Measurements from ENCODE around the gene ADTRP. TPM values are rescaled to one million over a fixed set of nuclear protein-coding genes. Genes with fewer than 3 reads are reported as not detected.
"Not testable (repeated sequence)": the region's sequence is repeated elsewhere in the genome, so short reads cannot be mapped to it uniquely, and the experiment has no call there.

ADTRP gene
- total RNA-seq, 3 donors from 2014 or later (not counting 1 experiment from before 2014, with no cell fraction given): 1.1 to 1.5 TPM; not detected in 1

- DNase-seq (no peak), ATAC-seq (no peak)
- Mint-ChIP-seq H3K27ac (no peak overlapping the region), H3K4me1 (no peaks in the 10 kb centered on the region), H3K9me3 (no peaks in the 10 kb centered on the region), H3K27me3 (ENCODE audit: low read depth in 2 of 2) (peaks cover 6 to 29% of the 10 kb centered on the region in 2 donors), H3K4me3 (no peak overlapping the region), H3K36me3 (no peaks in the 10 kb centered on the region)
- intact Hi-C loops (cut with micrococcal nuclease): no loop called here
- Histone ChIP-seq H3K27ac (ENCODE audit: low read length) (no peak overlapping the region), H3K4me1 (ENCODE audit: control insufficient read depth, insufficient read depth, low read length) (no peaks in the 10 kb centered on the region), H3K9me3 (ENCODE audit: control insufficient read depth, insufficient read depth, low read length) (no peaks in the 10 kb centered on the region), H3K36me3 (ENCODE audit: control insufficient read depth, insufficient read depth, low read length) (no peaks in the 10 kb centered on the region), H3K4me3 (ENCODE audit: low read length) (no peak overlapping the region), H3K27me3 (ENCODE audit: control insufficient read depth, insufficient read depth, low read length) (peaks cover 3% of the 10 kb centered on the region)
- WGBS (ENCODE audit: insufficient coverage): 94% methylated on average over 2 of the region's 3 CpGs
- no peak for TF ChIP-seq CTCF (IDR thresholded peaks at IDR 0.05)
These were observed 88.8 kb downstream of the ADTRP start for GRCh38 chr6:11689847-11690246.

- H3K27me3 Mint-ChIP-seq (ENCODE audit: low read depth in 2 of 2): peaks cover 6 to 29% of the 10 kb centered on the region in 2 donors
- ATAC-seq; H3K27ac ChIP-seq (ENCODE audit: low read length); H3K4me3 Mint-ChIP-seq; intact Hi-C loops (cut with micrococcal nuclease); H3K36me3 Mint-ChIP-seq; H3K4me3 ChIP-seq (ENCODE audit: low read length); H3K27me3 ChIP-seq (ENCODE audit: control insufficient read depth, insufficient read depth, low read length); H3K27ac Mint-ChIP-seq; H3K9me3 ChIP-seq (ENCODE audit: control insufficient read depth, insufficient read depth, low read length); H3K9me3 Mint-ChIP-seq; H3K4me1 Mint-ChIP-seq; H3K36me3 ChIP-seq (ENCODE audit: control insufficient read depth, insufficient read depth, low read length); H3K4me1 ChIP-seq (ENCODE audit: control insufficient read depth, insufficient read depth, low read length); DNase-seq: not testable (repeated sequence)
- 100% methylated on average over 1 of the region's 1 CpG for WGBS (ENCODE audit: insufficient coverage)
These were observed 89.2 kb downstream of the ADTRP start for GRCh38 chr6:11689400-11689799.

- WGBS (ENCODE audit: insufficient coverage): 92% methylated on average over 1 of the region's 1 CpG
- no peak for DNase-seq
- no peaks in the 10 kb centered on the region for H3K4me1 Mint-ChIP-seq
- H3K4me1 ChIP-seq (ENCODE audit: control insufficient read depth, insufficient read depth, low read length): no peaks in the 10 kb centered on the region
- no peak overlapping the region for H3K4me3 ChIP-seq (ENCODE audit: low read length)
- no peaks in the 10 kb centered on the region for H3K9me3 Mint-ChIP-seq
- no peak for ATAC-seq
- intact Hi-C loops (cut with micrococcal nuclease): no loop called here
- TF ChIP-seq CTCF (IDR thresholded peaks at IDR 0.05): no peak
- H3K27me3 ChIP-seq (ENCODE audit: control insufficient read depth, insufficient read depth, low read length): no peaks in the 10 kb centered on the region
- no peak overlapping the region for H3K27ac ChIP-seq (ENCODE audit: low read length)
- peaks cover 3 to 23% of the 10 kb centered on the region in 2 donors for H3K27me3 Mint-ChIP-seq (ENCODE audit: low read depth in 2 of 2)
- H3K36me3 ChIP-seq (ENCODE audit: control insufficient read depth, insufficient read depth, low read length): no peaks in the 10 kb centered on the region
- no peaks in the 10 kb centered on the region for H3K9me3 ChIP-seq (ENCODE audit: control insufficient read depth, insufficient read depth, low read length)
- H3K27ac Mint-ChIP-seq: no peak overlapping the region
- H3K36me3 Mint-ChIP-seq: no peaks in the 10 kb centered on the region
- no peak overlapping the region for H3K4me3 Mint-ChIP-seq
These were observed 90.2 kb downstream of the ADTRP start for GRCh38 chr6:11688425-11688709.

- Mint-ChIP-seq H3K9me3 (no peaks in the 10 kb centered on the region), H3K4me3 (no peak overlapping the region), H3K4me1 (no peaks in the 10 kb centered on the region), H3K27ac (no peak overlapping the region), H3K36me3 (no peaks in the 10 kb centered on the region), H3K27me3 (ENCODE audit: low read depth in 2 of 2) (peaks cover 3 to 30% of the 10 kb centered on the region in 2 donors)
- ATAC-seq: no peak
- WGBS (ENCODE audit: insufficient coverage): 75% methylated on average over 3 of the region's 3 CpGs
- H3K36me3 ChIP-seq (ENCODE audit: control insufficient read depth, insufficient read depth, low read length): no peaks in the 10 kb centered on the region
- intact Hi-C loops (cut with micrococcal nuclease): no loop called here
- H3K4me1 ChIP-seq (ENCODE audit: control insufficient read depth, insufficient read depth, low read length): no peaks in the 10 kb centered on the region
- DNase-seq: no peak
- H3K27ac ChIP-seq (ENCODE audit: low read length): no peak overlapping the region
- H3K4me3 ChIP-seq (ENCODE audit: low read length): no peak overlapping the region
- H3K27me3 ChIP-seq (ENCODE audit: control insufficient read depth, insufficient read depth, low read length): no peaks in the 10 kb centered on the region
- H3K9me3 ChIP-seq (ENCODE audit: control insufficient read depth, insufficient read depth, low read length): no peaks in the 10 kb centered on the region
- TF ChIP-seq CTCF (IDR thresholded peaks at IDR 0.05): no peak
These were observed 93.0 kb downstream of the ADTRP start for GRCh38 chr6:11685481-11686093.
